HEK293 (cell line): ENCODE measurements around the gene NXN.
A peak's percentile ranks its signal among the peaks of the same experiment; 100 is the strongest.

Experiments
- CTCF ChIA-PET: fragments of 350-600 bp; formaldehyde crosslinking; extraction: SDS; loops from one replicate; lab custom pipeline; 2021; ENCODE audit warnings: antibody characterized with exemption; lab: Yijun Ruan, JAX
- POLR2A ChIA-PET: fragments of 300-600 bp; formaldehyde crosslinking; extraction: SDS; loops from one replicate; lab custom pipeline; 2020; ENCODE audit warnings: antibody characterized with exemption, inconsistent platforms; lab: Yijun Ruan, JAX
- H3K27ac ChIP-seq: fragments of 200-500 bp; sonication (Bioruptor generic); 2 replicates; pipeline ENCODE4 v1.5.1; 2014; ENCODE audit warnings: low read depth, low read length, control low read depth, inconsistent platforms; ENCODE audit errors: extremely low read depth
- H3K36me3 ChIP-seq, 2 experiments: fragments of 200-500 bp in 1 of 2; sonication (Bioruptor generic) in 1 of 2; 1 replicate in 1 of 2; 2 replicates in 1 of 2; pipeline ENCODE4 v1.5.1; 2014 to 2017; ENCODE audit warnings: inconsistent platforms in 2 of 2, low read length in 2 of 2; ENCODE audit not compliant: control insufficient read depth in 2 of 2, insufficient read depth in 1 of 2
- H3K4me1 ChIP-seq: fragments of 200-500 bp; sonication (Bioruptor generic); 2 replicates; pipeline ENCODE4 v1.5.1; 2014; ENCODE audit warnings: mild to moderate bottlenecking, low read length, inconsistent platforms; ENCODE audit not compliant: control insufficient read depth, insufficient read depth
- H3K4me3 ChIP-seq: 2 replicates; pipeline ENCODE4 v1.5.1; 2011; ENCODE audit warnings: low read depth, mild to moderate bottlenecking, control low read depth, low read length, moderate library complexity
- H3K9me3 ChIP-seq: fragments of 200-500 bp; sonication (Bioruptor generic); 2 replicates; pipeline ENCODE4 v1.5.1; 2014; ENCODE audit warnings: low read depth, low read length, inconsistent platforms; ENCODE audit not compliant: control insufficient read depth, insufficient read depth
- BCL6B ChIP-seq: fragments of 450-650 bp; formaldehyde crosslinking; IDR thresholded peaks from 2 replicates; pipeline ENCODE4 v1.5.1; 2017; ENCODE audit warnings: missing biosample characterization, missing genetic modification characterization
- CTCF ChIP-seq: fragments of 450-650 bp; formaldehyde crosslinking; IDR thresholded peaks from 2 replicates; pipeline ENCODE4 v1.5.1; 2016; ENCODE audit warnings: missing biosample characterization, missing genetic modification characterization
- HOXC10 ChIP-seq: sonication (generic); formaldehyde crosslinking; IDR thresholded peaks from 2 replicates; pipeline ENCODE4 v1.8.1; 2023; ENCODE audit warnings: mild to moderate bottlenecking, missing genetic modification reagents
- KLF1 ChIP-seq: fragments of 450-650 bp; formaldehyde crosslinking; IDR thresholded peaks from 2 replicates; pipeline ENCODE4 v1.5.1; 2016; ENCODE audit warnings: missing biosample characterization, missing genetic modification characterization
- KLF8 ChIP-seq: fragments of 450-650 bp; formaldehyde crosslinking; IDR thresholded peaks from 2 replicates; pipeline ENCODE4 v1.5.1; 2016; ENCODE audit warnings: missing biosample characterization, missing genetic modification characterization
- PATZ1 ChIP-seq: fragments of 450-650 bp; formaldehyde crosslinking; IDR thresholded peaks from 2 replicates; pipeline ENCODE4 v1.5.1; 2016; ENCODE audit warnings: missing biosample characterization, missing genetic modification characterization
- PRDM2 ChIP-seq: fragments of 450-650 bp; formaldehyde crosslinking; IDR thresholded peaks from 2 replicates; pipeline ENCODE4 v1.5.1; 2016; ENCODE audit warnings: missing biosample characterization, missing genetic modification characterization, borderline replicate concordance
- ZNF510 ChIP-seq: fragments of 450-650 bp; formaldehyde crosslinking; IDR thresholded peaks from 2 replicates; pipeline ENCODE4 v1.5.1; 2018; ENCODE audit warnings: mild to moderate bottlenecking, missing genetic modification characterization, missing biosample characterization; ENCODE audit not compliant: insufficient replicate concordance
- ZNF623 ChIP-seq: fragments of 450-650 bp; formaldehyde crosslinking; IDR thresholded peaks from 2 replicates; pipeline ENCODE4 v1.5.1; 2016; ENCODE audit warnings: missing biosample characterization, missing genetic modification characterization
- ZNF639 ChIP-seq: fragments of 450-650 bp; formaldehyde crosslinking; IDR thresholded peaks from 2 replicates; pipeline ENCODE4 v1.5.1; 2016; ENCODE audit warnings: missing biosample characterization, missing genetic modification characterization
- ZNF76 ChIP-seq: fragments of 450-650 bp; formaldehyde crosslinking; IDR thresholded peaks from 2 replicates; pipeline ENCODE4; 2016; ENCODE audit warnings: low read depth, missing biosample characterization, missing genetic modification characterization, borderline replicate concordance

The NXN gene

GRCh38 chr17:980406-981291, 1.1 kb upstream of the NXN start (continued):
- peak; percentile 28; the same call in 1 of the 2 replicates for TF ChIP-seq PATZ1 (tag by site-specific recombination)
- TF ChIP-seq KLF1 (tag by site-specific recombination) = 0 out of 2 replicates have a peak, but pooled peaks have one; percentile 12
- no peak for TF ChIP-seq ZNF639
- no peak for TF ChIP-seq ZNF623 (tag by site-specific recombination)
- TF ChIP-seq KLF8 (tag by site-specific recombination) = peak; percentile 55
- TF ChIP-seq CTCF (tag by site-specific recombination) = peak; percentile 83

GRCh38 chr17:979212-979538, 401 bp downstream of the NXN start:
- POLR2A ChIA-PET = interaction anchor here (0.6 to 3.4 kb wide), 20 partner anchors 9 to 1111 kb away, joined by 3 to 33 read pairs (median 8); partner anchors contain the start of genes GLOD4, MRM3, TIMM22 and VPS53
- Histone ChIP-seq H3K4me1 (peaks cover 9% of the 10 kb centered on the region; the same call in 1 of the 2 replicates), H3K36me3 (no peaks in the 10 kb centered on the region), H3K4me3 (peak overlapping the region; percentile 85), H3K27ac (peak overlapping the region; percentile 76; the same call in 1 of the 2 replicates), H3K9me3 (no peaks in the 10 kb centered on the region)
- CTCF ChIA-PET = interaction anchor here (0.5 to 5.2 kb wide), 12 partner anchors 11 to 567 kb away, joined by 3 to 173 read pairs (median 7); partner anchors contain the start of genes GEMIN4, GLOD4, MRM3 and TIMM22
- TF ChIP-seq ZNF76 (tag by site-specific recombination) (no peak), HOXC10 (peak; percentile 26; the same call in 1 of the 2 replicates)

GRCh38 chr17:978103-979093, 1.2 kb downstream of the NXN start:
- no peaks in the 10 kb centered on the region for H3K9me3 ChIP-seq
- ChIA-PET CTCF (interaction anchor here (0.7 to 5.2 kb wide), 6 partner anchors 12 to 226 kb away, joined by 3 to 173 read pairs (median 3); partner anchors contain the start of gene GEMIN4), POLR2A (interaction anchor here (0.5 to 3.4 kb wide), 15 partner anchors 8 to 265 kb away, joined by 3 to 28 read pairs (median 6); partner anchors contain the start of genes GLOD4, MRM3, TIMM22 and VPS53)
- H3K36me3 ChIP-seq = no peaks in the 10 kb centered on the region
- peak overlapping the region; percentile 71; the same call in 1 of the 2 replicates for H3K27ac ChIP-seq
- H3K4me3 ChIP-seq = peak overlapping the region; percentile 85
- peaks cover 9% of the 10 kb centered on the region; the same call in 1 of the 2 replicates for H3K4me1 ChIP-seq
- TF ChIP-seq PRDM2 (tag by site-specific recombination) (no peak), ZNF510 (tag by site-specific recombination) (no peak), BCL6B (no peak)
